Breast epithelium (tissue), 3 donors: ENCODE data around the gene NEDD4.

Source experiments
- CTCF ChIP-seq, 3 donors: fragments of 450-650 bp; IDR thresholded peaks; one replicate each; pipeline ENCODE4 v1.5.1; 2016 to 2017; ENCODE audit warnings: antibody characterized with exemption in 3 of 3, mild to moderate bottlenecking in 3 of 3, moderate library complexity in 3 of 3
- POLR2A ChIP-seq: fragments of 450-650 bp; IDR thresholded peaks from one replicate; pipeline ENCODE4 v1.6.1; 2016; ENCODE audit warnings: antibody characterized with exemption, mild to moderate bottlenecking, moderate library complexity
- POLR2AphosphoS5 ChIP-seq, 3 donors: sonication (generic); formaldehyde crosslinking; IDR thresholded peaks; one replicate each; pipeline ENCODE4 v1.6.1; 2017; ENCODE audit warnings: antibody characterized with exemption in 3 of 3

GRCh38 chr15:55914446-55914845 lies 79.0 kb downstream of the NEDD4 start:
- no peak for TF ChIP-seq POLR2A
- TF ChIP-seq POLR2AphosphoS5 (IDR thresholded peaks at IDR 0.05) = no peak
- TF ChIP-seq CTCF (IDR thresholded peaks at IDR 0.05) = no peak
